ENCODE results near the gene VSTM2L. TPM values are rescaled to one million over a fixed set of nuclear protein-coding genes. Genes with fewer than 3 reads are reported as not detected.
A peak's percentile ranks its signal among the peaks of the same experiment; 100 is the strongest.

Gene VSTM2L
- polyA plus RNA-seq, 2 of the 4 experiments (the other 2 are of a cell fraction), result 2.0 to 5.8 TPM

GRCh38 chr20:37880726-37881591 is 22.0 kb upstream of the VSTM2L start:
- 70% methylated on average over 17 of the region's 18 CpGs for WGBS (ENCODE audit: missing lambda C conversion rate)
- DNase-seq (ENCODE audit: low read depth in 1 of 2, low spot score in 1 of 2), result no peak
- no peak for FAIRE-seq

GRCh38 chr20:37881601-37882343 is 21.2 kb upstream of the VSTM2L start:
- H3K27ac ChIP-seq, result no peak overlapping the region
- FAIRE-seq, result no peak
- TF ChIP-seq HOXA7 (CRISPR knock-in tag; IDR thresholded peaks at IDR 0.05), result no peak
- no peaks in the 10 kb centered on the region for H3K9me3 ChIP-seq
- CTCF ChIA-PET, result interaction anchor here (1.2 to 1.9 kb wide), 3 partner anchors 8 to 21 kb away, joined by 3 to 5 read pairs (median 4); partner anchors contain the start of gene VSTM2L
- WGBS (ENCODE audit: missing lambda C conversion rate), result 67% methylated on average over 19 of the region's 22 CpGs
- no peak for DNase-seq (ENCODE audit: low read depth in 1 of 2, low spot score in 1 of 2)
- POLR2A ChIA-PET, result no interaction called here
- no peak overlapping the region for H3K4me3 ChIP-seq
- ATAC-seq, result peak in 1 of 2 experiments; percentile 20; a peak in 2 of 6 replicates
- H3K4me2 ChIP-seq, result no peak overlapping the region
- no peaks in the 10 kb centered on the region for H3K4me1 ChIP-seq

More at GRCh38 chr20:37880726-37881591, 22.0 kb upstream of the VSTM2L start:
- ATAC-seq, result no peak
- CTCF ChIA-PET, result interaction anchor here (1.2 to 1.9 kb wide), 3 partner anchors 8 to 496 kb away, joined by 3 to 5 read pairs (median 4); partner anchors contain the start of gene VSTM2L
- no peaks in the 10 kb centered on the region for H3K4me1 ChIP-seq
- POLR2A ChIA-PET, result no interaction called here
- no peaks in the 10 kb centered on the region for H3K9me3 ChIP-seq
- no peak overlapping the region for H3K27ac ChIP-seq
- no peak overlapping the region for H3K4me2 ChIP-seq
- H3K4me3 ChIP-seq, result no peak overlapping the region
- TF ChIP-seq JUN (IDR thresholded peaks at IDR 0.05), result no peak
- no peak for TF ChIP-seq REST (IDR thresholded peaks at IDR 0.05)
- TF ChIP-seq ESRRA (IDR thresholded peaks at IDR 0.05; ENCODE audit: borderline replicate concordance, low read length), result no peak

GRCh38 chr20:37882961-37883712 is 19.8 kb upstream of the VSTM2L start:
- POLR2A ChIA-PET, result no interaction called here
- no peaks in the 10 kb centered on the region for H3K4me1 ChIP-seq
- ATAC-seq (no peak), DNase-seq (ENCODE audit: low read depth in 1 of 2, low spot score in 1 of 2) (no peak), FAIRE-seq (no peak)
- WGBS (ENCODE audit: missing lambda C conversion rate), result 70% methylated on average over 13 of the region's 16 CpGs
- CTCF ChIA-PET, result interaction anchor here (0.6 to 1.9 kb wide), 3 partner anchors 15 to 318 kb away, joined by 3 to 5 read pairs (median 3); partner anchors contain the start of gene VSTM2L
- no peak for TF ChIP-seq RAD21 (conservative IDR thresholded peaks at IDR 0.05 in 1 of 2, IDR thresholded peaks at IDR 0.05 in 1 of 2)
- TF ChIP-seq HOXB5 (CRISPR knock-in tag; IDR thresholded peaks at IDR 0.05), result no peak
- no peak for TF ChIP-seq TFCP2L1 (CRISPR knock-in tag; IDR thresholded peaks at IDR 0.05)
- TF ChIP-seq CHD2 (IDR thresholded peaks at IDR 0.05; ENCODE audit: low read length, partially characterized antibody), result no peak
- no peak for TF ChIP-seq POLR2AphosphoS2 (conservative IDR thresholded peaks at IDR 0.05; ENCODE audit: low read length)
- TF ChIP-seq FOSL2 (IDR thresholded peaks at IDR 0.05), result no peak
- no peak for TF ChIP-seq FOSL2 (CRISPR knock-in tag; IDR thresholded peaks at IDR 0.05)
- TF ChIP-seq MAX (IDR thresholded peaks at IDR 0.05), result no peak
- no peak for TF ChIP-seq CBX8 (IDR thresholded peaks at IDR 0.05)
- TF ChIP-seq ESRRA (IDR thresholded peaks at IDR 0.05; ENCODE audit: borderline replicate concordance, low read length), result no peak
- no peak for TF ChIP-seq ATOH8 (CRISPR knock-in tag; IDR thresholded peaks at IDR 0.05; ENCODE audit: low read depth)
- no peak for TF ChIP-seq ZFP36 (IDR thresholded peaks at IDR 0.05; ENCODE audit: borderline replicate concordance, partially characterized antibody)
- no peak for TF ChIP-seq NPAS2 (CRISPR knock-in tag; IDR thresholded peaks at IDR 0.05; ENCODE audit: borderline replicate concordance)
- TF ChIP-seq HOXA7 (CRISPR knock-in tag; IDR thresholded peaks at IDR 0.05), result no peak
- no peak for TF ChIP-seq NFE2L2 (conservative IDR thresholded peaks at IDR 0.05; ENCODE audit: low read length)
- no peak for TF ChIP-seq RARB (CRISPR knock-in tag; IDR thresholded peaks at IDR 0.05)
- H3K9me3 ChIP-seq, result no peaks in the 10 kb centered on the region
- no peak overlapping the region for H3K4me2 ChIP-seq
- no peak overlapping the region for H3K27ac ChIP-seq
- H3K4me3 ChIP-seq, result no peak overlapping the region
